IgD-negative memory B cell (primary cell): ENCODE measurements around the gene MCC. TPM values are rescaled to one million over a fixed set of nuclear protein-coding genes. Genes with fewer than 3 reads are reported as not detected.
A peak's percentile ranks its signal among the peaks of the same experiment; 100 is the strongest.

Experiments
- H3K27ac Mint-ChIP-seq, 3 donors: one replicate each; pipeline ENCODE4 v1.8.0; 2020 to 2022; ENCODE audit warnings: mild to moderate bottlenecking in 3 of 3, mixed read lengths in 3 of 3, moderate library complexity in 1 of 3
- H3K27me3 Mint-ChIP-seq: one replicate; pipeline ENCODE4 v1.8.0; 2021; ENCODE audit warnings: mixed read lengths
- H3K36me3 Mint-ChIP-seq: one replicate; pipeline ENCODE4 v1.8.0; 2020; ENCODE audit warnings: mild to moderate bottlenecking, mixed read lengths
- H3K4me1 Mint-ChIP-seq, 3 donors: one replicate each; pipeline ENCODE4 v1.8.0; 2020 to 2022; ENCODE audit warnings: mixed read lengths in 3 of 3, mild to moderate bottlenecking in 1 of 3
- H3K4me3 Mint-ChIP-seq, 4 donors: one replicate each; pipeline ENCODE4 v1.8.0; 2020 to 2022; ENCODE audit warnings: mild to moderate bottlenecking in 4 of 4, mixed read lengths in 4 of 4, moderate library complexity in 3 of 4
- H3K9me3 Mint-ChIP-seq, 3 donors: one replicate each; pipeline ENCODE4 v1.8.0; 2020 to 2021; ENCODE audit warnings: mixed read lengths in 3 of 3, mild to moderate bottlenecking in 1 of 3
- polyA plus RNA-seq: library from polyadenylated mRNA; unstranded; fragments of 300-500 nt; fragmentation: Illumina TruSeq; gene quantifications from one replicate; pipeline ENCODE4 v1.2.3, GENCODE V29; 2021

The MCC gene
- polyA plus RNA-seq, 1 donor from 2014 or later, result 0.40 TPM

DNA sequence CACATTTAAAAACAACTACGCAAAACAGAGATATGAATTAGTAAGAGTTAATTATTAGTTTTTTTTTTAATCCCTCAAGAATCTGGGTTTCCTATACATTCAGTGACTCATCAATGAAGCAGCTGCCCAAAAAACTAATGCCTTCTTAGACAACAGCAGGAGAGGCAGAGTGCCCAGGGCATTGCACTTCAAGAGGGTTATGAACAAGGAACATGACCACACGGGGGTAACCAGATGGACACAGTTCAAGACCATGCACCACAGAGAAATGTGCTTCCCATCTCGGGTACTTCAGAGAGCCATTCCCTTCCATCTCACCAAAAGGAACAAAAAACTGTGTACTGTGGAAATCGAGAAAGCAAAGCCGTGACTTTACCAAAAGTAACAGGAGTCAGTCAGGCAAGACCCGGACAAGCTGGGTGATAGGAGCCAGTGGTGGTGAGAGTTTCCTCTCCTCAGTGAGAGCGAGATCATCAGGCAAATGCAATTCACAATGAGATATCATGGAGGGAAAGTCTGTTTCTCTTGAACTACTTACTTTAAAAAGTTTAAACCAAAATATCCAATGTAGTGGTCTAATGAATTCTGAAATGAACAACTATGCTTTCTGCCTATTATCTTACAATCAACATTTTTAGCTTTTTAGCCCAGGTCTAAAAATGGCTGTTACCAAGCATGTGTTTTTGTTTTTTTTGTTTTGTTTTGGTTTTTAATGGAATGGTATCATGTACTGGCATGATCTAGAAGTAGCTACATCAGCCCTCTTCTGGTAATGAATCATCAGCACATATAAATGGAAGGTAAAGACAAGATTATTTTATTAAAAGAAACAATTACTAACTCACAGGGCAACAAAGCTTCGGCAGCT, 245.5 kb downstream of the MCC start:
- Mint-ChIP-seq H3K4me1 (peaks cover 0 to 6% (median 0%) of the 10 kb centered on the region in 3 donors), H3K4me3 (no peak overlapping the region), H3K36me3 (peaks cover 1% of the 10 kb centered on the region), H3K9me3 (peaks cover 5 to 6% (median 6%) of the 10 kb centered on the region in 3 donors), H3K27me3 (peaks cover 11% of the 10 kb centered on the region), H3K27ac (peak overlapping the region in 1 of 3 donors; percentile 15)

- peaks cover 5% of the 10 kb centered on the region for H3K36me3 Mint-ChIP-seq
- peaks cover 0 to 3% (median 0%) of the 10 kb centered on the region in 3 donors for H3K4me1 Mint-ChIP-seq
- H3K4me3 Mint-ChIP-seq, result peak overlapping the region in 1 of 4 donors; percentile 10
- no peak overlapping the region for H3K27ac Mint-ChIP-seq
- peaks cover 10% of the 10 kb centered on the region for H3K27me3 Mint-ChIP-seq
- H3K9me3 Mint-ChIP-seq, result peaks cover 5 to 6% (median 6%) of the 10 kb centered on the region in 3 donors
These were observed 247.1 kb downstream of the MCC start for GRCh38 chr5:113240951-113241726.

DNA sequence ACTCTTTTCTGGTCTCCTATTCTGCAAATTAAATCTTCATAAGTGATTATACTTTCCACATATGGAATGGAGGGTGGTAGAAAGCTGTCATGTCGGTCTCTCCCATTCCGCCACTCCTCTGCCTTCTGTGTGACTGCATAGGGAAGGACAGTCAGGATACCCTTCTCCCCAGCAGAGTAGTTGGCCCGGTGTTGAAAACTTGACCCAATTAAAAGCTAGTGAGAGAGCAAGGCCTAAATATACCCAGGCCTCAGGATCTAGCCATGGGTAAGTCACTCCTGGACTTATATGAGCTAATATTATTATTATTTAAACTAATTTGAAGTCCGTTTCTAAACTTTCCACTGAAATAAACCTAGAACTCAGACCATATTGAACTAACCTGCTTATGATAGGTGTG, 248.2 kb downstream of the MCC start:
- H3K9me3 Mint-ChIP-seq, result peaks cover 0 to 6% (median 2%) of the 10 kb centered on the region in 3 donors
- peaks cover 3% of the 10 kb centered on the region for H3K36me3 Mint-ChIP-seq
- peaks cover 11% of the 10 kb centered on the region for H3K27me3 Mint-ChIP-seq
- H3K4me1 Mint-ChIP-seq, result no peaks in the 10 kb centered on the region
- no peak overlapping the region for H3K4me3 Mint-ChIP-seq
- H3K27ac Mint-ChIP-seq, result peak overlapping the region in 1 of 3 donors; percentile 50

DNA sequence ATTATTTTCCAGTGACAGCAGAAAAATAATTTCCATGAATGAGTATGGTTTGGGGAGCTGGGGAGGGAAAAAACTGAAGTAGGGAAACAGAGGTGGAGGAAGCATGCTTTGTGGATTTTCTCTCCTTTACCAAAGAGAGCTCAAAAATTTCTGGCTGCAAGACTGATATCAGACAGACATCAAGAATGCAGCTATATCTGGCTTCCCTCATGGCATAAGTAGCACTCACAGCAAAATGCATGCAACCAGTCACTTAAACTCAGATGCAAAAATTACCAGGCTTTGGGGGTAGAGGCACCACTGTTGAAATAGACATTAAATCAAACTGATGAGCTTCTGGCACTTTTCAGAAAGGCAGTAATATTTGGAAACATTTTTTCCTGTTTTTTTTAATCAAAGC, 250.4 kb downstream of the MCC start:
- Mint-ChIP-seq H3K27me3 (peaks cover 11% of the 10 kb centered on the region), H3K9me3 (no peaks in the 10 kb centered on the region), H3K27ac (no peak overlapping the region)

GRCh38 chr5:113236536-113237288, 251.5 kb downstream of the MCC start:
- H3K27me3 Mint-ChIP-seq, result peaks cover 11% of the 10 kb centered on the region

More for the DNA sequence above, 250.4 kb downstream of the MCC start:
- no peak overlapping the region for H3K4me3 Mint-ChIP-seq
- H3K36me3 Mint-ChIP-seq, result peaks cover 3% of the 10 kb centered on the region
- H3K4me1 Mint-ChIP-seq, result no peaks in the 10 kb centered on the region

GRCh38 chr5:113235884-113236283, 252.4 kb downstream of the MCC start:
- Mint-ChIP-seq H3K9me3 (no peaks in the 10 kb centered on the region), H3K4me1 (no peaks in the 10 kb centered on the region), H3K27ac (no peak overlapping the region), H3K4me3 (no peak overlapping the region), H3K27me3 (peaks cover 11% of the 10 kb centered on the region), H3K36me3 (peaks cover 3% of the 10 kb centered on the region)

More at GRCh38 chr5:113236536-113237288, 251.5 kb downstream of the MCC start:
- Mint-ChIP-seq H3K4me3 (peak overlapping the region in 1 of 4 donors; percentile 44), H3K4me1 (no peaks in the 10 kb centered on the region), H3K36me3 (peaks cover 3% of the 10 kb centered on the region), H3K27ac (no peak overlapping the region), H3K9me3 (no peaks in the 10 kb centered on the region)

DNA sequence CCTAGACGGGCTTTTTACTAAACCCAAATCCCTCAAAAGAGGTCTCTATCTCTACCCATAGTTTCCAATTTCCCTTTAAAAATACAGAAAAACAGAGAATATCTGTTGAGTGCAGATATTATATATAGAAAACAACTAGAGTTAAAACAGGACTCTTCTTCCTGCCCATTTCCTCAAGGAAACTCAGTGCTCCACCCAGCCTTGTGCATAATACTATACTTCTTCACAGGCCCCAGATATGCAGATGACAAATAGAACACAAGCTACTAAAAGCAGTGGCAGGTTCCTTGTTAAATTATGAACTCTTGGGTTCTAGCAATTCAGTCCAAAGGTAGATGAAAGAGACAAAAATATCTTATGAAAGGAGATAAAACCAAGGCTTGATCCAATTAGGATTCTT, 253.7 kb downstream of the MCC start:
- H3K27ac Mint-ChIP-seq, result no peak overlapping the region
- H3K36me3 Mint-ChIP-seq, result peaks cover 3% of the 10 kb centered on the region
- peaks cover 14% of the 10 kb centered on the region for H3K27me3 Mint-ChIP-seq
- H3K4me3 Mint-ChIP-seq, result no peak overlapping the region
- H3K4me1 Mint-ChIP-seq, result no peaks in the 10 kb centered on the region
- H3K9me3 Mint-ChIP-seq, result no peaks in the 10 kb centered on the region

- Mint-ChIP-seq H3K9me3 (peaks cover 0 to 2% (median 0%) of the 10 kb centered on the region in 3 donors), H3K4me1 (no peaks in the 10 kb centered on the region), H3K27ac (no peak overlapping the region), H3K4me3 (no peak overlapping the region), H3K36me3 (peaks cover 7% of the 10 kb centered on the region), H3K27me3 (peaks cover 16% of the 10 kb centered on the region)
These were observed 254.6 kb downstream of the MCC start for GRCh38 chr5:113233606-113234005.

DNA sequence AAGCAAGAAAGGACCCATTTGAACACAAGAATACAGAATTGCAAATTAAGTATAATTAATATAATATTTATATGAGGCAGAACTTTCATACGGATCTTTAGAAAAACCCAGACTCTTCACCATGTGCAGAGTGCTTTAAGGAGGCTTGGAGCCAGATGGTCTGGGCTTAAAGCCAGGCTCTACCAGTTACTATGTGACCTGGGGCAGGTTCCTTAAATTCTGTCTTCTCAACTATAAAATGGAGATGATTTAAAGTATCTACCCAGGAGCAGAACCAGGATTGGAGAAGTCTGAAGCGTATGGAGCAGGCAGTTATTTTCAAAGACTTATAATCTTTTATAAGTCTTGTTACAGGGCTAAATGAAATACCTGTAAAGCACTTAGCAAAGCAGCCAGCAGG, 255.6 kb downstream of the MCC start:
- H3K4me3 Mint-ChIP-seq, result no peak overlapping the region
- peaks cover 0 to 2% (median 0%) of the 10 kb centered on the region in 3 donors for H3K9me3 Mint-ChIP-seq
- H3K36me3 Mint-ChIP-seq, result peaks cover 8% of the 10 kb centered on the region
- H3K27me3 Mint-ChIP-seq, result peaks cover 13% of the 10 kb centered on the region
- H3K4me1 Mint-ChIP-seq, result no peaks in the 10 kb centered on the region
- H3K27ac Mint-ChIP-seq, result no peak overlapping the region

DNA sequence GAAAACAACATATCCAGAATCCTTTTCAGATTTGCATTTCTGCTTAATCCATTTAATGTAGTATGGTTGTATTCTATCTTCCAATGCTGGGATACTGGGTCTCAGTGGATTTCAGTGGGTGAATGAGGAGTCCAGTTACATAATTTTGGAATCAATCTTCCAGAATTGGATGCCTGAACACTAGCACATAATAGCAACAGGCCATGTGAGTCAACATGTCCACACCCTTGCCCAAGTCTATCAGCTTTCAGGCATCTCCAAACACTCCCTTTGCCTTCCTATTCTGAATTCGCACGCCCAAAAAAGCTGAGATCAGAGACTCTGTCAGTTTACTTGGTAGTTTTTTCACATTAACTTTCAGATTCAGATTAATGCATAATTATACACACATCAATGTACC, 256.0 kb downstream of the MCC start:
- no peak overlapping the region for H3K27ac Mint-ChIP-seq
- no peaks in the 10 kb centered on the region for H3K4me1 Mint-ChIP-seq
- H3K36me3 Mint-ChIP-seq, result peaks cover 8% of the 10 kb centered on the region
- H3K9me3 Mint-ChIP-seq, result peaks cover 0 to 2% (median 0%) of the 10 kb centered on the region in 3 donors
- no peak overlapping the region for H3K4me3 Mint-ChIP-seq
- H3K27me3 Mint-ChIP-seq, result peaks cover 12% of the 10 kb centered on the region

DNA sequence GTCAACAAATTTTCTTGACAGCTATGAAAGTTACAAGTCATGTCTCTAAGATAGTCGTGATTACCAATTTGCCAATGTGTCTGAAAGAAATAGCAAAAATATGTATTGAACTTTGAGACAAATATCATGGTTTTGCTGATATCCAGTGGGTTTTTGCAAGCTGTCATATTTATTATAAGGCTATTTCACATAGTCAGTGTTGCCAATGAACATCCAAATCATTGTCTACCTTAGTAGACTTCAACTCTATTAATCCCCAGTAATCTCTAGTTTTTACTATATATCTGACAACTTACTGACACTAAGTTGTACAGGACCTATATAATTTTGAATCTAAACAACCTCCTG, 256.6 kb downstream of the MCC start:
- Mint-ChIP-seq H3K27ac (no peak overlapping the region), H3K4me1 (no peaks in the 10 kb centered on the region), H3K36me3 (peaks cover 8% of the 10 kb centered on the region), H3K27me3 (peaks cover 12% of the 10 kb centered on the region), H3K4me3 (no peak overlapping the region), H3K9me3 (peaks cover 0 to 2% (median 0%) of the 10 kb centered on the region in 3 donors)

- H3K36me3 Mint-ChIP-seq, result peaks cover 5% of the 10 kb centered on the region
- H3K27ac Mint-ChIP-seq, result no peak overlapping the region
- H3K9me3 Mint-ChIP-seq, result peaks cover 0 to 2% (median 0%) of the 10 kb centered on the region in 3 donors
- H3K4me1 Mint-ChIP-seq, result no peaks in the 10 kb centered on the region
- H3K4me3 Mint-ChIP-seq, result no peak overlapping the region
- H3K27me3 Mint-ChIP-seq, result peaks cover 7% of the 10 kb centered on the region
These were observed 257.3 kb downstream of the MCC start for GRCh38 chr5:113230711-113231652.

GRCh38 chr5:113227798-113228197, 260.5 kb downstream of the MCC start:
- Mint-ChIP-seq H3K36me3 (peaks cover 5% of the 10 kb centered on the region), H3K27me3 (peaks cover 16% of the 10 kb centered on the region), H3K4me3 (no peak overlapping the region), H3K9me3 (peaks cover 0 to 2% (median 0%) of the 10 kb centered on the region in 3 donors), H3K4me1 (no peaks in the 10 kb centered on the region), H3K27ac (no peak overlapping the region)
